ENCODE results near the gene ADAMTSL5. TPM values are rescaled to one million over a fixed set of nuclear protein-coding genes. Genes with fewer than 3 reads are reported as not detected.
"Not testable (repeated sequence)": the region's sequence is repeated elsewhere in the genome, so short reads cannot be mapped to it uniquely, and the experiment has no call there.

The ADAMTSL5 gene
- total and polyA plus RNA-seq, 2 of the 13 experiments (the other 11 are each of a cell fraction or from before 2014, with no cell fraction given), result 0.60 to 2.7 TPM

- TF ChIP-seq ZBTB40 (IDR thresholded peaks at IDR 0.05) (no peak), ZBTB40 (CRISPR knock-in tag; IDR thresholded peaks at IDR 0.05) (0 out of 2 replicates have a peak, but pooled peaks have one; percentile 12), EHMT2 (IDR thresholded peaks at IDR 0.05; ENCODE audit: borderline replicate concordance, low read depth, low read length) (no peak), ZBTB26 (CRISPR knock-in tag; IDR thresholded peaks at IDR 0.05; ENCODE audit: borderline replicate concordance) (no peak)
Measured at GRCh38 chr19:1501200-1501595, 11.6 kb downstream of the ADAMTSL5 start (continued).

DNA sequence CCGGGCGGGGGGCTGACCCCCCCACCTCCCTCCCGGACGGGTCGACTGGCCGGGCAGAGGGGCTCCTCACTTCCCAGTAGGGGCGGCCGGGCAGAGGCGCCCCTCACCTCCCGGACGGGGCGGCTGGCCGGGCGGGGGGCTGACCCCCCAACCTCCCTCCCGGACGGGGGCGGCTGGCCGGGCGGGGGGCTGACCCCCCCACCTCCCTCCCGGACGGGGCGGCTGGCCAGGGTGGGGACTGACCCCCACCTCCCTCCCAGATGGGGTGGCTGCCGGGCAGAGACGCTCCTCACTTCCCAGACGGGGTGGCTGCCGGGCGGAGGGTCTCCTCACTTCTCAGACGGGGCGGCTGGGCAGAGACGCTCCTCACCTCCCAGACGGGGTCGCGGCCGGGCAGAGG, 13.6 kb downstream of the ADAMTSL5 start:
- H3K9me3 ChIP-seq (ENCODE audit: low read length); POLR2A ChIA-PET; H3K27ac ChIP-seq (ENCODE audit: extremely low read length, insufficient read depth, low read length); CTCF ChIA-PET (ENCODE audit: low intra/inter-chr PET ratio, low total read pairs); H3K36me3 ChIP-seq (replicated peaks in 1 of 2; ENCODE audit: control insufficient read depth in 1 of 2, insufficient read depth in 2 of 2, low read length in 2 of 2); DNase-seq (ENCODE audit: low spot score); BruUV-seq (replicated peaks); H2AFZ ChIP-seq (ENCODE audit: low read length); H4K20me1 ChIP-seq (ENCODE audit: insufficient read depth, low read length); ATAC-seq; H3K4me3 ChIP-seq (replicated peaks in 1 of 3; ENCODE audit: insufficient read depth in 1 of 3, low read depth in 2 of 3, low read length in 3 of 3); H3K9ac ChIP-seq (ENCODE audit: insufficient read depth, low read depth, low read length); H3K79me2 ChIP-seq (ENCODE audit: insufficient read depth, low read length); H3K4me2 ChIP-seq (ENCODE audit: low read depth, low read length); H3K27me3 ChIP-seq (ENCODE audit: control insufficient read depth in 1 of 2, insufficient read depth in 2 of 2, low read length in 2 of 2); FAIRE-seq; in situ Hi-C loops (cut with HindIII; ENCODE audit: extremely low pct_ligation_motif_present, low pct_unique_long_range_greater_than_20kb); intact Hi-C loops (cut with micrococcal nuclease; ENCODE audit: unreplicated experiment): not testable (repeated sequence)
- H3K4me1 ChIP-seq (ENCODE audit: insufficient read depth, low read length), result peaks cover 44% of the 10 kb centered on the region
- no CpG with 5 or more reads among the region's 34 CpGs for WGBS (ENCODE audit: low lambda C conversion rate)

All from HepG2 (cell line).